Measurements from ENCODE around the gene SLC8A1. TPM values are rescaled to one million over a fixed set of nuclear protein-coding genes. Genes with fewer than 3 reads are reported as not detected.

Gene SLC8A1
- total RNA-seq, 4 donors from 2014 or later: 22.8 to 65.5 (median 42.0) TPM

GRCh38 chr2:40374543-40375240 lies 77.2 kb downstream of the SLC8A1 start:
- no peak for DNase-seq
- H3K9me3 ChIP-seq: no peaks in the 10 kb centered on the region
- no peaks in the 10 kb centered on the region for H3K27me3 ChIP-seq
- no peak overlapping the region for H3K4me3 ChIP-seq
- 63 to 88% methylated on average over 2 of the region's 2 CpGs for WGBS, 2 donors (ENCODE audit: low coverage in 1 of 2)
- intact Hi-C loops (cut with DNase I; ENCODE audit: low total_unique reads): no loop called here
- peak overlapping the region in 1 of 4 donors; percentile 35 for H3K27ac ChIP-seq
- peaks cover 0 to 17% (median 0%) of the 10 kb centered on the region in 4 donors for H3K4me1 ChIP-seq
- in situ Hi-C loops (cut with MboI; ENCODE audit: low pct_ligation_motif_present in 1 of 4, low pct_unique_long_range_greater_than_20kb in 1 of 4, low sequenced_read_pairs in 3 of 4): no loop called here
- no peaks in the 10 kb centered on the region for H3K36me3 ChIP-seq
- TF ChIP-seq POLR2AphosphoS5 (IDR thresholded peaks at IDR 0.05): no peak
- no peak for TF ChIP-seq CTCF (IDR thresholded peaks at IDR 0.05)
- no peak for TF ChIP-seq EP300 (IDR thresholded peaks at IDR 0.05; ENCODE audit: low read depth)
- no peak for TF ChIP-seq POLR2A (IDR thresholded peaks at IDR 0.05)

- no peak for DNase-seq
- Histone ChIP-seq H3K36me3 (no peaks in the 10 kb centered on the region), H3K4me3 (no peak overlapping the region), H3K27me3 (no peaks in the 10 kb centered on the region), H3K9me3 (no peaks in the 10 kb centered on the region), H3K27ac (peak overlapping the region in 3 of 4 donors; percentile 53 to 76 (median 72)), H3K4me1 (peaks cover 0 to 17% (median 0%) of the 10 kb centered on the region in 4 donors)
- intact Hi-C loops (cut with DNase I; ENCODE audit: low total_unique reads): no loop called here
- TF ChIP-seq EP300 (IDR thresholded peaks at IDR 0.05; ENCODE audit: low read depth) (no peak), POLR2AphosphoS5 (IDR thresholded peaks at IDR 0.05) (no peak), CTCF (IDR thresholded peaks at IDR 0.05) (no peak), POLR2A (IDR thresholded peaks at IDR 0.05) (no peak)
- in situ Hi-C loops (cut with MboI; ENCODE audit: low pct_ligation_motif_present in 1 of 4, low pct_unique_long_range_greater_than_20kb in 1 of 4, low sequenced_read_pairs in 3 of 4): no loop called here
- 64 to 73% methylated on average over 1 of the region's 1 CpG for WGBS, 2 donors (ENCODE audit: low coverage in 1 of 2)
These were observed 78.8 kb downstream of the SLC8A1 start for GRCh38 chr2:40373111-40373510.

GRCh38 chr2:40372283-40372985 lies 79.5 kb downstream of the SLC8A1 start:
- Histone ChIP-seq H3K9me3 (no peaks in the 10 kb centered on the region), H3K27me3 (no peaks in the 10 kb centered on the region), H3K27ac (peak overlapping the region; percentile 53 to 76 (median 66)), H3K4me1 (peaks cover 0 to 17% (median 0%) of the 10 kb centered on the region in 4 donors), H3K4me3 (no peak overlapping the region), H3K36me3 (no peaks in the 10 kb centered on the region)
- DNase-seq: no peak
- intact Hi-C loops (cut with DNase I; ENCODE audit: low total_unique reads): no loop called here
- in situ Hi-C loops (cut with MboI; ENCODE audit: low pct_ligation_motif_present in 1 of 4, low pct_unique_long_range_greater_than_20kb in 1 of 4, low sequenced_read_pairs in 3 of 4): no loop called here
- no peak for TF ChIP-seq POLR2A (IDR thresholded peaks at IDR 0.05)
- TF ChIP-seq POLR2AphosphoS5 (IDR thresholded peaks at IDR 0.05): no peak
- no peak for TF ChIP-seq EP300 (IDR thresholded peaks at IDR 0.05; ENCODE audit: low read depth)
- WGBS, 2 donors (ENCODE audit: low coverage in 1 of 2): 56 to 66% methylated on average over 5 of the region's 5 CpGs

- Histone ChIP-seq H3K27ac (peak overlapping the region; percentile 53 to 76 (median 66)), H3K36me3 (no peaks in the 10 kb centered on the region), H3K4me3 (no peak overlapping the region), H3K27me3 (no peaks in the 10 kb centered on the region), H3K9me3 (no peaks in the 10 kb centered on the region), H3K4me1 (peaks cover 0 to 17% (median 0%) of the 10 kb centered on the region in 4 donors)
- in situ Hi-C loops (cut with MboI; ENCODE audit: low pct_ligation_motif_present in 1 of 4, low pct_unique_long_range_greater_than_20kb in 1 of 4, low sequenced_read_pairs in 3 of 4) (no loop called here), intact Hi-C loops (cut with DNase I; ENCODE audit: low total_unique reads) (no loop called here)
- TF ChIP-seq POLR2A (IDR thresholded peaks at IDR 0.05) (no peak), POLR2AphosphoS5 (IDR thresholded peaks at IDR 0.05) (no peak), EP300 (IDR thresholded peaks at IDR 0.05; ENCODE audit: low read depth) (no peak), CTCF (IDR thresholded peaks at IDR 0.05) (no peak)
- peak; percentile 16 for DNase-seq
- WGBS, 2 donors (ENCODE audit: low coverage in 1 of 2): 20 to 40% methylated on average over 3 to 4 of the region's 4 CpGs
These were observed 80.2 kb downstream of the SLC8A1 start for GRCh38 chr2:40371525-40372282.
